ENCODE data around the gene CCDC110. TPM values are rescaled to one million over a fixed set of nuclear protein-coding genes. Genes with fewer than 3 reads are reported as not detected.

The CCDC110 gene
- total and polyA plus RNA-seq, 2 donors (not counting 3 experiments of a cell fraction or from before 2014, with no cell fraction given): 0.25 to 0.71 TPM

DNA sequence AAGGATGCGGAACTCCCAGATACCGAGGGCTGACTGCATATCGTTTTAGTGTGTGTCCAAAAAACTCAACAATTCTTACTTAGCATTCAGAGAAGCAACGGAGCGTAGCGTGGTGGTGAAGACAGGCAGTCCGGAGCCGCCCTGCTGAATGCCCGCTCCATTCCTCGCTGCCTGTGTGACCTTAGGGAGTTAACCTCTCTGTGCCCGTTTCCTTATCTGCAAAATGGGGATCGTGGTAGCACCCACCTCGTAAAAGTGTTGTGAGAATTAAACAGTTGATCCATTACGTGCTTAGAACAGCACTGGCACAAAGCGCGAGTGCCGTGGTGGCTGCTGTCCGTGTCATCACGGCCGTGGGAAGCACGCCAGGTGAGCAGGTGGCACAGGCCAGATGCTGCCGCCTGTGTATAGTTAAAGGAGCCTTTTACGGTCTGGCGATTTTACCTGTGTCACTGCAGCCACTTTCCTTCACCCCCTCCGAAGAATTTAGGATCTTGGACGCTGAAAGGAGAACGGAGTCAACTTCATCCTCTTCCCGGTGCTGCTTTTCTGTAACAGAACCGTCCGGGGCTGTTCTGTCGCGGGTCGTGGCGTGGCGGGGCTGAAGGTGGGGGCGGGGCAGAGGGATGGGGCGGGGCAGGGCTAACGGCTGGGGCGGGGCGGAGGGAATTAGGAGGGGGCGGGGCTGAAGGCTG is 885 bp downstream of the CCDC110 start:
- intact Hi-C loops (cut with micrococcal nuclease) (loop anchor here (1.0 to 2.0 kb wide), 11 partner anchors 43 to 568 kb away; partner anchors contain the start of genes ANKRD37, PDLIM3, SNX25 and UFSP2), dilution Hi-C loops (cut with MboI; ENCODE audit: extremely low pct_ligation_motif_present, low sequenced_read_pairs) (no loop called here)
- ChIA-PET POLR2A (no interaction called here), CTCF (no interaction called here)
- FAIRE-seq: peak; percentile 28
- H3K9ac ChIP-seq (replicated peaks; ENCODE audit: extremely low read depth, insufficient read depth, low read length): peak overlapping the region; percentile 5
- H3K4me2 ChIP-seq (ENCODE audit: insufficient read depth, low read length): peak overlapping the region; percentile 90
- peaks cover 15% of the 10 kb centered on the region in 2 experiments for H3K27me3 ChIP-seq (ENCODE audit: control insufficient read depth in 2 of 2, insufficient read depth in 2 of 2, low read length in 2 of 2)
- H3K4me1 ChIP-seq (ENCODE audit: control insufficient read depth, extremely low read depth, insufficient read depth, low read length): peaks cover 8% of the 10 kb centered on the region
- TSS peak; percentile 34 for BruUV-seq (replicated peaks)
- peak; percentile 52 for DNase-seq (ENCODE audit: low read depth, low spot score)
- peak overlapping the region; percentile 98 for H2AFZ ChIP-seq (ENCODE audit: low read depth, low read length)
- peak overlapping the region; percentile 12 to 59 (median 57) for H3K4me3 ChIP-seq (replicated peaks in 1 of 3; ENCODE audit: insufficient read depth in 1 of 3, low read depth in 1 of 3, low read length in 3 of 3)
- H3K9me1 ChIP-seq (replicated peaks; ENCODE audit: control insufficient read depth, extremely low read depth, insufficient read depth, low read length): no peaks in the 10 kb centered on the region
- TF ChIP-seq, protein P1, sequence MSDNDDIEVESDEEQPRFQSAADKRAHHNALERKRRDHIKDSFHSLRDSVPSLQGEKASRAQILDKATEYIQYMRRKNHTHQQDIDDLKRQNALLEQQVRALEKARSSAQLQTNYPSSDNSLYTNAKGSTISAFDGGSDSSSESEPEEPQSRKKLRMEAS (IDR thresholded peaks at IDR 0.05; ENCODE audit: insufficient read depth, insufficient read length): no peak
- no peak for TF ChIP-seq FOS (IDR thresholded peaks at IDR 0.05; ENCODE audit: borderline replicate concordance, insufficient read depth, low read length)
- TF ChIP-seq POLR2AphosphoS5 (IDR thresholded peaks at IDR 0.05; ENCODE audit: insufficient read depth, low read depth, low read length): no peak
- no peak for TF ChIP-seq MYC (IDR thresholded peaks at IDR 0.05; ENCODE audit: low read depth, low read length)
- no peak for TF ChIP-seq EZH2 (IDR thresholded peaks at IDR 0.05; ENCODE audit: borderline replicate concordance, low read depth, low read length, severe bottlenecking)
- TF ChIP-seq GATA2 (IDR thresholded peaks at IDR 0.05; ENCODE audit: insufficient read depth, insufficient read length, low read depth, low read length): no peak
- no peak for TF ChIP-seq POLR2A (IDR thresholded peaks at IDR 0.05; ENCODE audit: low read depth, low read length)
- no peak for TF ChIP-seq JUN (IDR thresholded peaks at IDR 0.05; ENCODE audit: borderline replicate concordance, insufficient read depth, insufficient read length, low read depth)
- TF ChIP-seq, protein P2, sequence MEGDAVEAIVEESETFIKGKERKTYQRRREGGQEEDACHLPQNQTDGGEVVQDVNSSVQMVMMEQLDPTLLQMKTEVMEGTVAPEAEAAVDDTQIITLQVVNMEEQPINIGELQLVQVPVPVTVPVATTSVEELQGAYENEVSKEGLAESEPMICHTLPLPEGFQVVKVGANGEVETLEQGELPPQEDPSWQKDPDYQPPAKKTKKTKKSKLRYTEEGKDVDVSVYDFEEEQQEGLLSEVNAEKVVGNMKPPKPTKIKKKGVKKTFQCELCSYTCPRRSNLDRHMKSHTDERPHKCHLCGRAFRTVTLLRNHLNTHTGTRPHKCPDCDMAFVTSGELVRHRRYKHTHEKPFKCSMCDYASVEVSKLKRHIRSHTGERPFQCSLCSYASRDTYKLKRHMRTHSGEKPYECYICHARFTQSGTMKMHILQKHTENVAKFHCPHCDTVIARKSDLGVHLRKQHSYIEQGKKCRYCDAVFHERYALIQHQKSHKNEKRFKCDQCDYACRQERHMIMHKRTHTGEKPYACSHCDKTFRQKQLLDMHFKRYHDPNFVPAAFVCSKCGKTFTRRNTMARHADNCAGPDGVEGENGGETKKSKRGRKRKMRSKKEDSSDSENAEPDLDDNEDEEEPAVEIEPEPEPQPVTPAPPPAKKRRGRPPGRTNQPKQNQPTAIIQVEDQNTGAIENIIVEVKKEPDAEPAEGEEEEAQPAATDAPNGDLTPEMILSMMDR (IDR thresholded peaks at IDR 0.05; ENCODE audit: extremely low read depth in 1 of 2, insufficient read depth in 1 of 2, low read depth in 1 of 2, low read length in 2 of 2): no peak
- no peaks in the 10 kb centered on the region for H3K79me2 ChIP-seq (ENCODE audit: control insufficient read depth, insufficient read depth, low read length)
- H3K27ac ChIP-seq (ENCODE audit: insufficient read depth, low read depth, low read length): no peak overlapping the region
- no peaks in the 10 kb centered on the region for H3K36me3 ChIP-seq (ENCODE audit: control insufficient read depth in 2 of 2, extremely low read depth in 1 of 2, insufficient read depth in 2 of 2, low read length in 2 of 2)
- H4K20me1 ChIP-seq (replicated peaks; ENCODE audit: control insufficient read depth, extremely low read depth, insufficient read depth, low read length): no peaks in the 10 kb centered on the region
- no peaks in the 10 kb centered on the region for H3K9me3 ChIP-seq (replicated peaks; ENCODE audit: control insufficient read depth, insufficient read depth, low read length)

Data from endothelial cell of umbilical vein (primary cell).